SHP77 (cell line): ENCODE measurements around the gene MARK1.

ENCODE experiments used
- DNase-seq, 2 experiments: peaks; one replicate each; lab custom pipeline; 2025; lab: John Stamatoyannopoulos, UW

Gene MARK1

DNA sequence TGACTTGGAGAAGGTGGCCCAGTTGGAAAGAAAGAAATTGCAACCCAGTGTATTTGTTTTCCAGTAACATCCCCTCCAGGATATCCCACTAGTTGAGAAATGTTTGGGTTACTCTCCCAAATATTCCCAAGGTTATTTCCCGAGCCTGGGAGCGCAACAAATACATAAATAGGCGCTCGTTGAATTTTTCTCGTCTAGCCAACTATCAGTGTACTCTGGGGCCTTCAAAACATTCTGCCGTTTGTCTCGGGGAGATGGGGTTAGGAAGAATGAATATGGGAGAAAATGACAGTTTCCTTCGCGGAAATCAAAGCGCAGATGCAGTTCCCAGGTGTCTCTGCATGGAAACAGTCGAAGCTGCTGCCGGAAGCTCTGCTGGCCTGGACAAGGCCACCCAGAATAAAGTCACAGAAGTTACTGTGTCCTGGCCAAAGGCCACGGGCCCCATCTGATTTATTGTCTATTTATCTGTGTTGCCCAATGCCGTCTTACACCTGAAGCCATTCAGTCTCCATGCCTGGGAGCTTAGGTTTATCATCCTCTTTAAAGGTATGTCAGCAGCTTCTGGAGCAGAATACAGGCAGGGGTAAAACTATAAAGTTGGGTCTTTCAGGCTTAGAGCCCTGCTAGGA lies 163.2 kb downstream of the MARK1 start:
- no peak for DNase-seq

GRCh38 chr1:220692436-220693228 lies 164.7 kb downstream of the MARK1 start:
- no peak for DNase-seq

DNA sequence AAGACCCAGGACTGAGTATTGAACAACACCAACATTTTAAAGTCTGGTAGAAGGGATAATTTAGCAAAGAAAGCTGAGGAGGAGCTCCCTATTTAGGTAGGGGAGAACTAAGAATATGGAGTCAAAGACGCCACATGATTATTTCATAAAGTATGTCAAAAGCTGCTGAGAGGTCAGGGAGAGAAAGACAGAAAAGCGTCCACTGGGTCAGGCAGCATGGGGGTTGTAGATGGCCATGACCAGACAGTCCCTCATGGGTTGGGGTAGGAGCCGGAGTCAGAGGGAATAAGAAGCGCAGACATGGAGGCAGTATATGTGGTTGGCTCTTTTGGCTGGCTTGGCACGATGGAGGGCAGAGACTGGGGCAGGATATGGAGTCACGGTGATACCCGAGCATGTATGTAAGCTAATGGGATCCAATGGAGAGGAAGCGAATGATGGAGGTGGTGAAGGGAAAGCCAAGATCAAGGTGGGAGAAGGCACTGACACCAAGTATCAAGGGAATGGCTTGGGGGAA lies 167.0 kb downstream of the MARK1 start:
- DNase-seq: no peak

- no peak for DNase-seq
Measured at GRCh38 chr1:220695426-220695825, 167.5 kb downstream of the MARK1 start.

DNA sequence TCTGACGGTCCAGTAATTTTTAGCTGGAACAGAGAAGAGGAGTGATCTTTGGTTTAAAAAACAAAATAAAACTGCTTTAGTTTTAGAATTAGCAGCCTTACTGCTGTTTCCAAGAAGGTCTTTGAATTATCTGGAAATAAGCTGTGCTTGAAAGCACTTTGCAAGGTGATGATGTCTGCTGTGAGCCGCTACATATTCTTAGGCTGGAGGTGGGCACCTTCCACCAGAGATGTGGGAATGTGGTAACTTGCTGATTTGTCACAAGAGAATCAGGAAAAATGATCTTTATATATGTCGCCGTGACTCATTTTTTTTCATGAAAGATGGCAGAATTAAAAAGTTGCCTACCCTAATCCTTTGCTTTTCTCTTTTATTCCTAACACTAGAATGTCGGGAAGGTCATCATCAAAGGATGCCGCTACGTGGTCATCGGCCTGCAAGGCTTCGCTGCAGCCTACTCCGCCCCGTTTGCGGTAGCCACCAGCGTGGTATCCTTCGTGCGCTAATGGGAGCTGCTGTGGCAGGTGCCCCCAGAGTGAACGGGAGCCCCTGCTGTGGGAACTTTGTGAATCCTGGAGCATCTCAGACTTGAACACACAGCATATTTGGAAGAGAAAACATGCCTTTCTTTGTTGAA lies 168.4 kb downstream of the MARK1 start:
- DNase-seq: no peak

- no peak for DNase-seq
Measured at GRCh38 chr1:220696863-220697231, 168.9 kb downstream of the MARK1 start.

DNA sequence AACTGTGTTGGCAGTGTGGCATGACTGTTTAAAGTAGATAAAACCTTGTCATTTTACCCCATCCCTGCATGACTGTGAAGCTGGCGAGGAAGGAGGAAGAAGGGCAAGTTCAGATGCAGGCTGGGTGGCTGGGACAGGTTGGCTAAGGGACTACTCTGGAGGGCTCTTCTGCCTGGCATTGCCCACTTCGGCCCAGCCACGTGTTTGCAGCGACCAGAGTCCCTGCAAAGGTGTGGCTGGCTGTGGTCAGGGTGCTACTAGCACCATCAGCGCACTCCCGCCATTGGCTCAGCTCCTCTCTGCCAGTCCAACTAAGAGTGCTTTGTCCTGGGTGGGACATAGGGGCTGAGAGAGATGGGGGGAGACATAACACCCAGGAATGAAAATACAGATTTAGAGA lies 169.4 kb downstream of the MARK1 start:
- DNase-seq: no peak

DNA sequence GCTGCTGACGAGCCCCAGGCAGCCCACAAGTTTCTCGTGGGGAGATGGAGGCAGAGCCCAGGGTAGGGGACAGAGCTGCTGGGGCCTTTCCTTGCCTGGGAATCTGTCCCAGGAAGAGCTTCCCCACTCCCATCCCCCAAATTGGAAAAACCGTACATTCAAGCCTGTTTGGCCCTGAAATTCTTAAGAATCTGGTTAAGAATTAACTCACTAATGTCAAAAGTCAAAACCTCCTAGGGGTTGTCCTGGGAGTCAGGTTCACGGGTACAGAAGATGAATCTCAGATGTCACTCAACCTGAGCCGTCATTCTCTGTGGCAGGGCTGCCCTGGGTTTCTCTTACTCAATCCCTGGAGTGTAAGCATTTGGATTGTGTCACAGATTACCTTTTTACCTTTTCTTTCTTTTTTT lies 170.7 kb downstream of the MARK1 start:
- no peak for DNase-seq

GRCh38 chr1:220699044-220699443 lies 171.1 kb downstream of the MARK1 start:
- DNase-seq: no peak

- DNase-seq: no peak
Measured at GRCh38 chr1:220700556-220701179, 172.7 kb downstream of the MARK1 start.

DNA sequence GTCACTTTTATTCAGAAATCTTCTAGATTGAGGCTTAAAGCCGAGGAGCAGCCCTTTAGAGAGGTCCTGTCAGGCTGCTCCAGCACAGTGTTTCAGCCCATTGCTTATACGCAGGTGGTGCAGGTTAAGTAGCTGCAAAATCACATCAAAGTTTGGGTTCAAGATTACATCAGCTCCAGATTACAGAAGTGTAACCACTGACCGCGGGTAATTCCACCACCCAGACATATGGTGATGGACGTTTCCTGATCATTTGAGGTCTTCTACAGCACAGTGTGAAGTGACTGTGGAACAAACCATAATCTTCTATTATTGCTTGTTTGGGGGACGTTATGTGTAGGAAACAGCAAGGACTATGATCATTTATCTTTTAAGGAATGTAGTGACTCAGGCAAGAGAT lies 174.0 kb downstream of the MARK1 start:
- no peak for DNase-seq

DNA sequence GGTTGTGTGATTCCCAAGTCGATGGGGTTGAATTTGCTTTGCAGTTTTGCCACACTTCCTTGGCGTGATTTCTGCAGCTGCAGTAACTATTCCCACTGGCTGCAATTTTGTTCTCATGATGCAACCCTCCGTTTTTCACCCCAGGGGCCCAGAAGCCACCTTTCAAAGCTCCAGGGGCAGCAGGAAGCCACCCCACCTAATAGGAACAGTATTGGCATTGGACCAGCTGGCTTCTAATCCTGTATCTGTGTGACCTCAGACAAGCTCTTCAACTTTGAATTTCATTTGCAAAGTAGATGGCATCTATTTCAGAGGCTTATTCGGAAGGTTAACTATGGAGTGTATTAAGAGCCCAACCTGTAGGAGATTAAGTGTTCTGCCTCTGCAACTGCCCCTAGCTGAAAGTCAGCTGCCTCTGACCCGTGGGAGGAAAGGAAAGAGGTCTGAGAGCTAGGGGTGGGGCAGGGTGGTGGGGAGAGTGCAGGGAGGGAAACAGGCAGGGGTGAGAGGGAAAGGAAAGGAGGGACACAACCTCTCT lies 174.9 kb downstream of the MARK1 start:
- DNase-seq: no peak

GRCh38 chr1:220703305-220703704 lies 175.4 kb downstream of the MARK1 start:
- DNase-seq: no peak

- DNase-seq: no peak
Measured at GRCh38 chr1:220705782-220706181, 177.8 kb downstream of the MARK1 start.

DNA sequence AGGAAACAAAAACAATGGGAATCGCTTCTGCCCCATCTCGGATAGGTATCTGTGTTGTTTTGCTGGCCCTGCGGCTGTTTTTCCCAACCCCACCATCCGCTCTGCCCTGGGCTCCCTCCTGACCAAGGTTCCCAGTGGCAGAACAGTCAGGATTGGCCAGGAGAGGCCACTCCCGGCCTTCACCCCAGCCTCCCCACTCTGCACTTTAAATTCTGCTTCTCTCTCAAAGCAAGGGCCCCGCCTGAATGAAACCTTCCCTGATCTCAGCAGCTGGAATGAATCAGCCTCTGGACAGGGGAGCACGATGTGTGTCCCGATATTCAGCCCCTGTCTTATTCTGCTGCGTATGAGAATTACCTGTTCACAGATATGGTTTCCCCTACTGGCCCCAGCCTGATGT lies 178.5 kb downstream of the MARK1 start:
- DNase-seq: no peak

DNA sequence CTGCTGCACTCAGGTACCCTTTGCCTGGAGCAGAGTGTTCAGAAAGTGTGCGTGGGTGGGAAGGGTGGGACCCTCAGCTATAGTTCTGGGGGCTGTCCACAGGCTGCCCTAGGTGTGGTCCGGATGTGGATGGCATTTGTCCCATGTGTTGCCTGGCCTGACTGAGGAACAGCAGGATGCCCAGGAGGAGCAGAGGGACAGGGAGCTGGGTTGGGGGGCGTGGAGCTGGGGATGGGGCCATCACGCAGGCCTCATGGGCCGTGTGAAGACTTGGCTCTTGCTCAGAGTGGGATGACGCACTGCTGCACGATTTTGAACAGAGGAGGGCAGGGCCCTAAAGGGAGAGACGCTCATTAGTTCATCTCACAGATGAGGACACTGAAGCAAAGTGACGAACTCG lies 179.2 kb downstream of the MARK1 start:
- no peak for DNase-seq

DNA sequence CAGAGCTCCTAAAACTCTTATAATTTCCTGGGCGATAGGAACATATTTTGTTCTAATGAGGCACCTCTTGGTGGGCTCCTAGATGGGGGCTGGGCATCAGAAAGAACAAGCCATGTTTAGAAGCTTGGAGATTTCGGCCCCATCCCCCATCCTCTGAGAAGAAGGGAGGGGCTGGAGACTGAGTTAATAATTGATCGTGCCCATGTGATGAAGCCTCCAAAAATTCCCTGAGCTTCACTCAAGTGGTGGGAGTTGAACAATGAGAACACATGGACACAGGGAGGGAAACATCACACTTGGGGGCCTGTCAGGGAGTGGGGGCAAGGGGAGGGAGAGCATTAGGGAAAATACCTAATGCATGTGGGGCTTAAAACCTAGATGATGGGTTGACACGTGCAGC lies 180.3 kb downstream of the MARK1 start:
- no peak for DNase-seq

DNA sequence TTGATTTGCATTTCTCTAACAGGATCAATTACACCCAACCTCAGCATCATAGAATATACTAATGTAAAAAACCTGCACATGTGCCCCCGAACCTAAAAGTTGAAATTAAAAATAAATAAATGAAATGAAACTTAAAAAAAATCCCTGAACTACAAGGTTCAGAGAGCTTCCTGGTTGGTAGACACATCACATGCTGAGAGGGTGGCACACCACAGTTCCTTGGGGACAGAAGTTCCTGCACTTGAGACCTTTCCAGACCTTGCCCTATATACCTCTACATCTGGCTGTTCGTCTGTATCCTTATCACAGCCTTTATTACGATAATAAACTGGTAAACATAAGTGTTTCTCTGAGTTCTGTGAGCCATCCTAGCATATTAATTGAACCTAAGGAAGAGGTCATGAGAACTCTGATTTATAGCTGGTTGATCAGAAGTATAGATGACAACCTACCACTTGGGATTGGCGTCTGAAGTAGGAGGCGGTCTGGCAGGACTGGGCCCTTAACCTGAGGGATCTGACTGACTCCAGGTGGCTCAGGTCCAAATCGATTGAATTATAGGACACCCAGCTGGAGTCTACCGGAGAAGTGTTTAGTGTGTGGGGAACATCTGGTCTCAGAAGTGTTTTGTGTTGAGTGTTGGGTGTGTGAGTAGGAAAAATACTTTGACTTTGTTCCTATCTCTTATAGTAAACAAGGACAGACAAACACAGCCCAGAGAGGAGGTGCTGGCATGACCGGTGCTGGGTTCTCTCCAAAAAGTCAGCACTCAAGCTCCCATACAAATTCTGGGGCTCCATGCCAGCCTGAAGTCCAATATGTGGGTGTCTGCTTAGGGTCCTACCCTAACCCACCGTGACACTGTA lies 181.2 kb downstream of the MARK1 start:
- DNase-seq: no peak

DNA sequence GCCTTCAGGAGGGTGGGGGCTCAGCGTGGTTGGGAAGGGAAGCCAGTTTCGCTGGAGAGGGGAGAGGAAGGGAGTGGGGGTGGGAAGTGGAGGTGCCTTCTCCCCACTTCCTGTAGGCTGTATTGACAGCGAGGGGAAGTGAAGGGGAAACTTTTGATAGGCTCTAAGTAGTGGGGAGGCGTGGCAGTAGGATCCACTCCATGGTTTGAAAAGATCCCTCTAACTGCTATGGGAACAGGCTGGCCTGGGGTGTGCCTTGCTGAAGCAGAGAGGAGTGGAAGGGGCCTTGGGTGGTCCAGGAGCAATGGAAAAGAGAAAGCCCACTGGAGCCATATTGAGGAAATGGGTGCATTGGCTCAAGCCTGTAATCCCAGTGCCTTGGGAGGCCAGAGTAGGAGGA lies 182.4 kb downstream of the MARK1 start:
- DNase-seq: no peak

DNA sequence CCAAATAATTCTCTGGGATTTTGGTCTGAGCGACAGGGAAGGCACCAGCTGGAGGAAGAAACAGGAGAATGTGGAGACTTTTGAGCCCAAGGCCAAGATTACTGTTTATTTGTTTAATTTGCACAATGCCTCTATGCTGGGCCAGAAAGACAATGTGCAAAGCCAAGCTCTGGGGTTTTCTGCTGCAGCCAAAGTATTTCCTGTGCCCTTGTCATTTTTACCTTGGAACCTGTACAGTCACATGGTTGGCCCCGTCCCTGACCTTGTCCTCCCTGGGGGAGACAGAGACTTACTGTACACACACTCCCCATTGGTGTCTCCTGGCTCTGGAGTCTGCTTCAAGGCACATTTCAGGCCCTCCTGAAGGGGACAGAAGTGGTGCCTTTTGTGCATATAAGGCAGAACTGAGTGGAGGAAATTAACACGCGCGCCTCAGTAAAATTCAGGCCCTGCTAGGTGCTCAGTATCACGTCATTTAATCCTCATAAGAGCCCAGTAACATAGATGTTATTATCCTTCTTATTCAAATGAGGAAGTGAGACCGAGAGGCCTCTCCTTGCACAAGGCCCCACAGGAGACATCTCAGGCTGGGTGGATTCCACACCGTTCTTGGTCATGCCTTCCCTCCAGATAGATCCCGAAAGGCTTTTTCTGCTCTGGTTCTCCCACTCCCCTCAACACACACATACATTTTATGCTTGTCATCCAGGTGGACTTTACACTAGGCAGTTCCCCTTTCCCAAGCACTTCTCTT lies 183.3 kb downstream of the MARK1 start:
- DNase-seq: no peak
